Keratinocyte (primary cell): Measurements from ENCODE around the gene CHD2.

Experiments
- CTCF ChIP-seq, 3 experiments: IDR thresholded peaks in 1 of 3; conservative IDR thresholded peaks in 1 of 3; optimal IDR thresholded peaks in 1 of 3; 2 replicates in 2 of 3; 3 replicates in 1 of 3; pipeline versions ENCODE3 to v1.5.1; 2011; ENCODE audit warnings: low read length in 3 of 3, mild to moderate bottlenecking in 3 of 3, moderate library complexity in 2 of 3, control low read depth in 1 of 3, inconsistent platforms in 1 of 3; ENCODE audit not compliant: insufficient read depth in 2 of 3; ENCODE audit errors: extremely low read depth in 1 of 3
- EZH2 ChIP-seq: IDR thresholded peaks from one replicate; pipeline ENCODE4 v1.6.1; 2012; ENCODE audit warnings: inconsistent platforms, mild to moderate bottlenecking, low read length, moderate library complexity

DNA sequence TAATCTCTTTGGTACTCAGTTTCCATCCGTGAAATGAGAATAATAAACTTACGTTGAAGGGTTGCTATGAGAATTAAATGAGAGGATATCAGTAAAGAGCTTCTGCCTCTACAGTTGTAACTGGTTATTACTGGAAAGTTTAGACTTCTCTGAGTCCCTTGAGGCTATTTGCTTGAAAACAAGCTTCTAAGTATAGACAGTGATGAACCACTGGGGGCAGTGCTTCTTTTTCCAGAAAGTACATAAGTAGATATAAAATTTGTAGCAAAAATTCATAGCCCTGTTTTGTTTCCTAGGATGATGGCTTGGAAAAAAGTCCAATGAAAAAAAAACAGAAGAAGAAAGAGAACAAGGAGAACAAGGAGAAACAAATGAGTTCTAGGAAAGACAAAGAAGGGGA, 101.8 kb downstream of the CHD2 start:
- TF ChIP-seq CTCF (optimal IDR thresholded peaks at IDR 0.05 in 1 of 3, IDR thresholded peaks at IDR 0.05 in 1 of 3, conservative IDR thresholded peaks at IDR 0.05 in 1 of 3; ENCODE audit: extremely low read depth in 1 of 3, insufficient read depth in 2 of 3, low read length in 3 of 3) (no peak), EZH2 (no peak)
